Fibroblast of mammary gland (primary cell): Measurements from ENCODE around the gene POLG.
A peak's percentile ranks its signal among the peaks of the same experiment; 100 is the strongest.

Experiments used
- DNase-seq: peaks from one replicate; pipeline ENCODE4 v3.0.0-alpha.2; 2010; ENCODE audit warnings: low read depth
- H3K4me3 ChIP-seq: 2 replicates; pipeline ENCODE4 v1.5.1; 2011; ENCODE audit warnings: low read depth, mild to moderate bottlenecking, low read length, moderate library complexity; ENCODE audit not compliant: control insufficient read depth
- CTCF ChIP-seq: conservative IDR thresholded peaks from 2 replicates; pipeline ENCODE4 v1.5.1; 2011; ENCODE audit warnings: low read depth, low read length, inconsistent platforms; ENCODE audit not compliant: control insufficient read depth, insufficient read depth

Gene POLG

GRCh38 chr15:89317186-89317720, 17.4 kb downstream of the POLG start:
- no peak for DNase-seq
- H3K4me3 ChIP-seq: no peak overlapping the region
- no peak for TF ChIP-seq CTCF

- no peak for DNase-seq
- no peak for TF ChIP-seq CTCF
- no peak overlapping the region for H3K4me3 ChIP-seq
Observed at GRCh38 chr15:89316504-89316903, 18.1 kb downstream of the POLG start.

GRCh38 chr15:89315375-89315929, 19.2 kb downstream of the POLG start:
- no peak overlapping the region for H3K4me3 ChIP-seq
- no peak for DNase-seq
- TF ChIP-seq CTCF: no peak

GRCh38 chr15:89309993-89310392, 24.6 kb downstream of the POLG start:
- no peak for DNase-seq
- TF ChIP-seq CTCF: no peak
- no peak overlapping the region for H3K4me3 ChIP-seq

- TF ChIP-seq CTCF: no peak
- no peak overlapping the region for H3K4me3 ChIP-seq
- DNase-seq: no peak
Observed at GRCh38 chr15:89308236-89308635, 26.4 kb downstream of the POLG start.

- DNase-seq: no peak
- no peak for TF ChIP-seq CTCF
- H3K4me3 ChIP-seq: no peak overlapping the region
Observed at GRCh38 chr15:89307791-89308190, 26.8 kb downstream of the POLG start.

GRCh38 chr15:89307046-89307587, 27.5 kb downstream of the POLG start:
- DNase-seq: peak; percentile 38
- H3K4me3 ChIP-seq: no peak overlapping the region
- TF ChIP-seq CTCF: no peak
